ENCODE measurements around the gene ALPL.

Gene ALPL

DNA sequence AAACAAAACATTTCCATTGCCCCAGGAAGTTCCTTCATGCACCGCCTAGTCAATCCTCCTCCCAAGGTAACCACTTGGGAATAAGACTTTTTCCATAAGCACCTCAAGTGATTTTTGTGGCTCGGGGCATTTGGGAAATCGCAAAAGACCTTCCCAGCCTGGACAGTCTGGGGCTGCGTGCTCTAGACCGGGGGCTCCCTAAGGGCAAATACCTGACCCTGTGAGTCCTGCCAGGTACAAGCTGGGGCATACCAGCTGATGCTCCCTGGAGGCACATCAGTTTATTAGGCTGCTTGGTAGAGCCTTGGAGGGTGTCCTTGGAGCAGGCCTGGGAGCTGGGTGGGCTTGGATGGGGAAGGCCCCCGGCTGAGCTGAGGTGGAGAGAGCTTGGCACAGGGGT is 34.4 kb downstream of the ALPL start:
- 89% methylated on average over 5 of the region's 6 CpGs for WGBS, 2 experiments (ENCODE audit: insufficient coverage in 2 of 2)
- Histone ChIP-seq H3K27ac (ENCODE audit: low read depth, low read length, severe bottlenecking) (no peak overlapping the region), H3K4me1 (ENCODE audit: control insufficient read depth, insufficient read depth, low read length, poor library complexity, severe bottlenecking) (peaks cover 5% of the 10 kb centered on the region), H3K36me3 (ENCODE audit: control insufficient read depth, insufficient read depth, low read length) (no peaks in the 10 kb centered on the region), H3K4me3 (ENCODE audit: extremely low read depth, insufficient read depth, low read length, poor library complexity, severe bottlenecking) (no peak overlapping the region), H3K9me3 (ENCODE audit: control insufficient read depth, low read length) (no peaks in the 10 kb centered on the region)

DNA sequence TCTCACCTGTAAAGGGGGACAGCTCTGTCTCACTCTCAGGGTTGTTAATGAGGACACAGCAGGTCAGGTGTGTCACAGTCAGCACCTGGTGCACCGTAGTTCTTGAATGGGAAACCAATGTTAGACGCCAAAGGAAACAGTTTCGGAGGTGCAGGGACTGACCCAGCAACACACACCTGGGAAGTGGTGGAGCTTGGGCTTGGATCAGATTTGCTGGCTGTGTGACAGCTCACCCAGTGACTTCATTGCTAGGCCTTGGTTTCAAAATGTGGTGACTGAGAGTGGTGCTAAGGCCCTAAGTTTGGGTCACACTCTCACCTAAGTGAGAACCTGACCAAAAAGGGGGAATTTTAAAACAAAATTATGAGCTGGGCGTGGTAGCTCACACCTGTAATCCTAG is 34.9 kb downstream of the ALPL start:
- H3K9me3 ChIP-seq (ENCODE audit: control insufficient read depth, low read length), result no peaks in the 10 kb centered on the region
- no peaks in the 10 kb centered on the region for H3K36me3 ChIP-seq (ENCODE audit: control insufficient read depth, insufficient read depth, low read length)
- H3K4me3 ChIP-seq (ENCODE audit: extremely low read depth, insufficient read depth, low read length, poor library complexity, severe bottlenecking), result no peak overlapping the region
- WGBS, 2 experiments (ENCODE audit: insufficient coverage in 2 of 2), result 90 to 94% methylated on average over 3 to 4 of the region's 4 CpGs
- peaks cover 5% of the 10 kb centered on the region for H3K4me1 ChIP-seq (ENCODE audit: control insufficient read depth, insufficient read depth, low read length, poor library complexity, severe bottlenecking)
- H3K27ac ChIP-seq (ENCODE audit: low read depth, low read length, severe bottlenecking), result no peak overlapping the region

DNA sequence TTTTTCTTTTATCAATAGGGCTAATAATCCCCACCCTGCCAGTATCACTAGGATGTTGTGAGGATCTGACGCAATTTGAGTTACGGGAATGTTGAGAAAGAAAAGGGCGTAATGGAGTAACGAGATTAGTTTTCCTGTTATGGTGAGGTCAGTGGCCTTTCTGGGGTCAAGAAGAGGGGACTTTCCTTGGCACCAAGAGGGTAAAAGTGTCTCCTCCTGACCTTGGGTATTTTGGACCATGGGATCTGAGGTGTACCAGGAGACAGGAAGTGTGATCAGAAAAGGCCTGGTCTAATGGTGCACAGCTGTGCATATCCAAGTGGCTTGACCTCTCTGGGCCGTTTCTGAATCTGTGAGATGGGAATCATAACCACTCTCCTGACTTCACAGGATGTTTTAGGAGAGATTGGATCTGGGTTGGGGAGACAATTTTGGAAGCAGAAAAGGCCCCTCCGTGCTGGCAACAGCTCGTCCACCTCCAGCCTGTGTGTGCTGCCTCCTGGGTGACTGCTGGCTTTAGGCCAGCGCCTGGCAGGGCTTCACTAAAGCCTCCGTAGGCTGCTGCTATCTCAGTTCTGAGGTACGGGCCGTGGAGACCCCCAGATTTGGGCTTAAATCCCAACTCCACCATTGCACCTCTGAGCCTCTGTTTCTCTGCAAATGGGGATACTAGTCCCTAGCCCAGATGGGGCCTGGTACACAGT is 37.1 kb downstream of the ALPL start:
- peaks cover 15% of the 10 kb centered on the region for H3K4me1 ChIP-seq (ENCODE audit: control insufficient read depth, insufficient read depth, low read length, poor library complexity, severe bottlenecking)
- no peak overlapping the region for H3K27ac ChIP-seq (ENCODE audit: low read depth, low read length, severe bottlenecking)
- H3K4me3 ChIP-seq (ENCODE audit: extremely low read depth, insufficient read depth, low read length, poor library complexity, severe bottlenecking), result no peak overlapping the region
- no peaks in the 10 kb centered on the region for H3K9me3 ChIP-seq (ENCODE audit: control insufficient read depth, low read length)
- H3K36me3 ChIP-seq (ENCODE audit: control insufficient read depth, insufficient read depth, low read length), result no peaks in the 10 kb centered on the region
- 95 to 98% methylated on average over 10 of the region's 11 CpGs for WGBS, 2 experiments (ENCODE audit: insufficient coverage in 2 of 2)

DNA sequence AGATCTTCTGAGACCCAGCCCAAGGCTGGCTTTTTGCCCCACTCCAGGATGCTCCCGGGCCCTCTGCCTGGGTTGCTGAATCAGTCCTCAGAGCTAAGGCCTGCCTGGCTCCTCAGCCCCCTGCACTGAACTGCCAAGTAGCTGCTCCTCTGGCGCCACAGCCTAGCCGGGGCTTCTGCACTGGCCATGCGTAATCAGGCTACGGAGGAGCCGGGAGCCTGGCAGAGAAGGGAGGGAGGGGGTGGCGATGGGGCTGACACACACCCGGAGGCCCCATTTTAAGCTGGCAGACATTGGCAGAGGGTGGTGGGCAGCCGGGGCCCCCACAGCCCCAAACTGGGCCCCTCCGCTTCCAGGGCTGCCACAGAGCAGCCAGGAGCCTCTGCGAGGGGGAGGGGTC is 38.7 kb downstream of the ALPL start:
- H3K36me3 ChIP-seq (ENCODE audit: control insufficient read depth, insufficient read depth, low read length), result no peaks in the 10 kb centered on the region
- H3K4me1 ChIP-seq (ENCODE audit: control insufficient read depth, insufficient read depth, low read length, poor library complexity, severe bottlenecking), result peaks cover 16% of the 10 kb centered on the region
- no peak overlapping the region for H3K27ac ChIP-seq (ENCODE audit: low read depth, low read length, severe bottlenecking)
- 85 to 91% methylated on average over 5 to 10 of the region's 11 CpGs for WGBS, 2 experiments (ENCODE audit: insufficient coverage in 2 of 2)
- no peak overlapping the region for H3K4me3 ChIP-seq (ENCODE audit: extremely low read depth, insufficient read depth, low read length, poor library complexity, severe bottlenecking)
- H3K9me3 ChIP-seq (ENCODE audit: control insufficient read depth, low read length), result no peaks in the 10 kb centered on the region

DNA sequence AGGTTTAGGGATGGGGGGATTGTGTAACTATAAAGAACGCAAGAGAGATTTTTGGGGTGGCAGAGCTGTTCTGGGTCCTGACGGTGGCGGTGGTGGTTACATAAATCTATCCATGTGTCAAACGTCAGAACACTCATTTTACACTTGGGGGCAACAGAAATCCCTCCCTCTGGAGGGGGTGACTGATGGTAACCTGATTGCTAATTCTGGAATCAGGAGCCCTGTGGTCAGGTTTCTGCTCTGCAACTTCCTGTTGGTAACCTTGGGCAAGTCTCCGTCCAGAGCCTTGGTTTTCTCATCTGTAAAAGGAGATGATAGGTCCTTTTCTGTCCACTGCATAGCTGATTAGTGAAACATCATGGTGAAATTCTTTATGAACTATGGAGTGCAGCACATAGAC is 40.9 kb downstream of the ALPL start:
- Histone ChIP-seq H3K27ac (ENCODE audit: low read depth, low read length, severe bottlenecking) (no peak overlapping the region), H3K4me3 (ENCODE audit: extremely low read depth, insufficient read depth, low read length, poor library complexity, severe bottlenecking) (no peak overlapping the region), H3K4me1 (ENCODE audit: control insufficient read depth, insufficient read depth, low read length, poor library complexity, severe bottlenecking) (peaks cover 27% of the 10 kb centered on the region), H3K9me3 (ENCODE audit: control insufficient read depth, low read length) (no peaks in the 10 kb centered on the region), H3K36me3 (ENCODE audit: control insufficient read depth, insufficient read depth, low read length) (no peaks in the 10 kb centered on the region)
- WGBS, 2 experiments (ENCODE audit: insufficient coverage in 2 of 2), result 88 to 100% methylated on average over 1 to 2 of the region's 5 CpGs

DNA sequence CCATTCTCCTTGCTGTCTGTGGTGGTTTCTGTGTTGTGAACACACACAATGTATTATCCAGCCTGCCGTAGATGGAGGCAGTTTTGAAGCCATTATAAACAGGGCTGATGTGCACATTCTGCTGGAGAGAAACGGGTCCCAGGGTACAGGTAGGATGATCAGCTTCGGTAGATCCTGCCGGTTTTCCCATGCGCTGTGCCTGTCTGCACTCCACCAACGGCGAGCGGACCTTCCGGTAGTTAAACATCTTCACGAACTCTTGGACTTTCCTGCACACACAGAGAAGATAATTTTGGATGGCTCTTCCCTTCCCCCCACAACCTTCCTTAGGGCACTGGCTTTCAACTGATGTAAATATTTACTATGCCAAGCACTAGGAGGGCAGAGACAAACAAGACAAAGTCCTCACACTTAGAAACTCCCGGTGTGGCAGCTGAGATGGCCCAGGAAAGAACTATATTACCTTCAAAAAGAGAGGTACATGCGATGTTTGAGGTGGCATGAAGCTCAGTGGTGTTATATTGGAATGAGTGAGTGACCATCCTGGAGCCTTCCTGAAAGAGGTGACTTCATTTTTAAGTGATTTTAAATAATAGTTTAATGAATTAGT is 41.7 kb downstream of the ALPL start:
- Histone ChIP-seq H3K9me3 (ENCODE audit: control insufficient read depth, low read length) (no peaks in the 10 kb centered on the region), H3K4me1 (ENCODE audit: control insufficient read depth, insufficient read depth, low read length, poor library complexity, severe bottlenecking) (peaks cover 27% of the 10 kb centered on the region), H3K27ac (ENCODE audit: low read depth, low read length, severe bottlenecking) (no peak overlapping the region), H3K36me3 (ENCODE audit: control insufficient read depth, insufficient read depth, low read length) (no peaks in the 10 kb centered on the region), H3K4me3 (ENCODE audit: extremely low read depth, insufficient read depth, low read length, poor library complexity, severe bottlenecking) (no peak overlapping the region)
- 94% methylated on average over 9 to 10 of the region's 12 CpGs for WGBS, 2 experiments (ENCODE audit: insufficient coverage in 2 of 2)

DNA sequence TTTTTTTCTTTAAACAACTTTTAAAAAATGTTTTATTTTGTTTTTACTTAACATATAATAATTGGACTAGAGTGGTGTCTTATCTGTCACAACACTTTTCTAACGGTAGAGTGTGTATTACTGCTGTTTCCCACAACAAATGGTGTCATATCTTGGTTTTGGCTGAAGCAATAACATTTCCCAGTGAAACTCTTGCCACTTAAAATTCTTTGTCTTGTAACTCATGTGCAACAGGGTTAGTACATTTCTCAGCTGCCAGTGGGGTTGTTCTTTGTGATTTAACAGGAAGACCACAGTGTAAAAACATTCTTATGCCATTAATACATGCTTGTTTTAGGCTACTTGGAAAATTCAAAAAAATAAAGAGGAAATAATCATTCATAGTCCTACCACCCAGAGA is 43.5 kb downstream of the ALPL start:
- H3K36me3 ChIP-seq (ENCODE audit: control insufficient read depth, insufficient read depth, low read length), result no peaks in the 10 kb centered on the region
- no peak overlapping the region for H3K4me3 ChIP-seq (ENCODE audit: extremely low read depth, insufficient read depth, low read length, poor library complexity, severe bottlenecking)
- H3K9me3 ChIP-seq (ENCODE audit: control insufficient read depth, low read length), result no peaks in the 10 kb centered on the region
- peak overlapping the region; percentile 68 for H3K27ac ChIP-seq (ENCODE audit: low read depth, low read length, severe bottlenecking)
- WGBS, 2 experiments (ENCODE audit: insufficient coverage in 2 of 2), result no CpG with 5 or more reads among the region's 1 CpG
- peaks cover 27% of the 10 kb centered on the region for H3K4me1 ChIP-seq (ENCODE audit: control insufficient read depth, insufficient read depth, low read length, poor library complexity, severe bottlenecking)

DNA sequence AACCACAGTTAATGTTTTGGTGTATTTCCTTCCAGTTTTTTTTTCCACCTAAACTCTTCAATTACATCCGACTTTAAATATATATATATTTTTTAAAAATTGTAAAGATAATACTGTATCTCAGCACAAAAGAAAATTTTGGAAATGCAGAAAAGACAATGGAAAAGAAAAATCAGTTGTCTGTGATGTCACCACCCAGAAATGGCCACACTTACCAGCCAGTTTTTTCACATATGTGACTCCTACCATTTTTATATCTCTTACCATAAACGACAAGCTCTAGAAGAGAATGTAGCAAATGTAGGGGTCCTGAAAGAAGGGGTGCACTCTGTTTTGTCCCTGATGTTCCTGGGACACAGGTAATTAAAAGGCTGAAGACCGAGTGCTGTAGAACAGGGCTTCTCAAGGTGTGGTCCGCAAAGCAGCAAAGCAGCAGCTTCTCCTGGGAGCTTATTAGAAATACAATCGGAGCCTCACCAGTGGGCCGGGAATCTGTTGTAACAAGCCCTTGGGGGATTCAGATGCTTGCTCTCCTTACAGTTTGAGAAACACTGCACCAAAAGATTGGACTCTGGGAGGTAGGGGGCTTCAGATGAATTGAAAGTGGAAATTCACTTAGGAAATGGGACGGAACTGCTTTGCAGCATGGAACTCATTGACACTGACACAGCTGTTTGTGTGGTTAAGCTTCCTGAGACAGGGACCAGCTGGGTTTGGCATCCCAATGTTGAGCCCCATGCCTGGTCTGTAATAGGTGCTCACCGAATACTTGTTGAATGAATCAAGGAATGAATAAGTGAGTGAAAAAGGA is 44.1 kb downstream of the ALPL start:
- Histone ChIP-seq H3K27ac (ENCODE audit: low read depth, low read length, severe bottlenecking) (peak overlapping the region; percentile 68), H3K9me3 (ENCODE audit: control insufficient read depth, low read length) (no peaks in the 10 kb centered on the region), H3K4me1 (ENCODE audit: control insufficient read depth, insufficient read depth, low read length, poor library complexity, severe bottlenecking) (peaks cover 27% of the 10 kb centered on the region), H3K36me3 (ENCODE audit: control insufficient read depth, insufficient read depth, low read length) (no peaks in the 10 kb centered on the region), H3K4me3 (ENCODE audit: extremely low read depth, insufficient read depth, low read length, poor library complexity, severe bottlenecking) (no peak overlapping the region)
- WGBS, 2 experiments (ENCODE audit: insufficient coverage in 2 of 2), result 33 to 49% methylated on average over 5 to 6 of the region's 8 CpGs

DNA sequence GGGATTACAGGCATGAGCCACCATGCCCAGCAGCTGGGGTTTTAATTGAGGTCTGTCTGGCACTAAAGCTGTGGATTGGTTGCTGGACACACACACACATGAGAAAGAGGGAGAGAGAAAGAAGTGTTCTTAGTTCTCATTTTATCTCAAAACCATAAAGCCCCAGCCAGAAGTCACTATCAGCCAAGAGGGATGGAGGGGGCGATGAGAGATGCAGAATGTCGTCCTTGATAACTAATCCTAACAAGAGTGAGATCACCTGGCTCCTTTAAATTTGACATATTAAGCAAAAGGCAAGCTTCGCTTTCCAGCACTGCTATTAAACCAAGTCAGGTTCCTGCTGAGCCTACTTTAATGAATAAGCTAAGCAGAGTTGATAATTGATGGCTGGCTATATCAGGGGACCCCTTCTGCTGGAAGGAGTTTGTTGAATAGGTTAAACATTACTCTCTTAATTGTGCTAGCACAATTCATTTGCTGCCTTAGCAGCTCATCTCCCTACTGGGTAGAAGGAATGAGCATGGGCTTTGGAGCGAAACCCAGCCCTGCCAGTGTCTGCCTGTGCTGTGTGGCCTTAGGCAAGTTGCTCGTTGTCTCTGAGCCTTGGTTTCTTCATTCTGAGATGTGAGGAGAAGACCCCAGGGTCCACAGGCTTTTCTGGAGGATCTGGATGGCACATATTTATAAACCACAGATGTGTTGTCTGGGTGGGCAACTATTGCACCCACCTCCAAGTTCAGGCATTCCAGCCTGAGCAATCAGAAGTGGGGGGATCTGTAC is 50.8 kb downstream of the ALPL start:
- H3K36me3 ChIP-seq (ENCODE audit: control insufficient read depth, insufficient read depth, low read length), result no peaks in the 10 kb centered on the region
- peaks cover 2% of the 10 kb centered on the region for H3K4me1 ChIP-seq (ENCODE audit: control insufficient read depth, insufficient read depth, low read length, poor library complexity, severe bottlenecking)
- no peaks in the 10 kb centered on the region for H3K9me3 ChIP-seq (ENCODE audit: control insufficient read depth, low read length)
- no peak overlapping the region for H3K27ac ChIP-seq (ENCODE audit: low read depth, low read length, severe bottlenecking)
- WGBS, 2 experiments (ENCODE audit: insufficient coverage in 2 of 2), result 86 to 97% methylated on average over 4 to 5 of the region's 5 CpGs
- no peak overlapping the region for H3K4me3 ChIP-seq (ENCODE audit: extremely low read depth, insufficient read depth, low read length, poor library complexity, severe bottlenecking)

DNA sequence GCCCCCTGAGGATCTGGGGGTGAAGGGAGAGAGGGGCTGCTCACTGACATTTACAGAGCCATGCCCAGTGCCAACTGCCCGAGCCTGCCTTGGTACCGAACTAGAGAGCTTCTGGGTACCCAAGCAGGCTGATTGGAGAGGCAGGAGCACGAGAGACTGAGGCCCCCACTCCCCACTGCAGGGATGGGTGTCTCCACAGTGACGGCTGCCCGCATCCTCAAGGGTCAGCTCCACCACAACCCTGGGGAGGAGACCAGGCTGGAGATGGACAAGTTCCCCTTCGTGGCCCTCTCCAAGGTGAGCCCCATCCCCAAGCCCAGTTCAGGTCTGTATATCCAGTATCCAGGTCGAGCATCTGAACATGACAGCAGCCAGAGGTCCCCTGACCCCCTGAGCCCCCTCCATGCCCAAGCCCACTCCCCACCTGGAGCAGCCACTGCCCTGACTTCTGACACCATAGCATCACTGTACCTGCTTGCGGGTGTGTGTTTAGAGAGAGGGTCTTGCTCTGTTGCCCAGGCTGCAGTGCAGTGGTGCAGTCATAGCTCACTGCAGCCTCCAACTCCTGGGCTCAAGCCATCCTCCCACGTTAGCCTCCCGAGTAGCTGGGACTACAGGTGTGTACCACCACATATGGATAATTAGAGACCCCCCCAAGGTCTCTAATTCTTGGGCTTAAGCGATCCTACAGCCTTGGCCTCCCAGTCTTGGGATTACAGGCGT is 51.9 kb downstream of the ALPL start:
- no peak overlapping the region for H3K27ac ChIP-seq (ENCODE audit: low read depth, low read length, severe bottlenecking)
- no peaks in the 10 kb centered on the region for H3K9me3 ChIP-seq (ENCODE audit: control insufficient read depth, low read length)
- 89 to 90% methylated on average over 9 to 10 of the region's 12 CpGs for WGBS, 2 experiments (ENCODE audit: insufficient coverage in 2 of 2)

More for the DNA sequence above, 51.9 kb downstream of the ALPL start:
- Histone ChIP-seq H3K4me3 (ENCODE audit: extremely low read depth, insufficient read depth, low read length, poor library complexity, severe bottlenecking) (no peak overlapping the region), H3K36me3 (ENCODE audit: control insufficient read depth, insufficient read depth, low read length) (no peaks in the 10 kb centered on the region), H3K4me1 (ENCODE audit: control insufficient read depth, insufficient read depth, low read length, poor library complexity, severe bottlenecking) (peaks cover 4% of the 10 kb centered on the region)

All from mesodermal cell (in vitro differentiated cells).